ENCODE data around the gene STK17A.
A peak's percentile ranks its signal among the peaks of the same experiment; 100 is the strongest.
"Not testable (repeated sequence)": the region's sequence is repeated elsewhere in the genome, so short reads cannot be mapped to it uniquely, and the experiment has no call there.

STK17A gene

GRCh38 chr7:43569424-43569823 is 13.5 kb upstream of the STK17A start:
- peak; percentile 58 for DNase-seq (ENCODE audit: low spot score)

- DNase-seq (ENCODE audit: low spot score): no peak
Observed at GRCh38 chr7:43570688-43571365, 12.1 kb upstream of the STK17A start.

GRCh38 chr7:43572516-43573049 is 10.3 kb upstream of the STK17A start:
- DNase-seq (ENCODE audit: low spot score): peak; percentile 97

- DNase-seq (ENCODE audit: low spot score): not testable (repeated sequence)
Observed at GRCh38 chr7:43573832-43574231, 9.1 kb upstream of the STK17A start.

- no peak for DNase-seq (ENCODE audit: low spot score)
Observed at GRCh38 chr7:43575506-43575905, 7.4 kb upstream of the STK17A start.

- DNase-seq (ENCODE audit: low spot score): no peak
Observed at GRCh38 chr7:43576241-43576640, 6.7 kb upstream of the STK17A start.

- DNase-seq (ENCODE audit: low spot score): no peak
Observed at GRCh38 chr7:43577485-43577951, 5.4 kb upstream of the STK17A start.

GRCh38 chr7:43583424-43584194 is 701 bp downstream of the STK17A start:
- peak; percentile 81 for DNase-seq (ENCODE audit: low spot score)

- DNase-seq (ENCODE audit: low spot score): peak; percentile 70
Observed at GRCh38 chr7:43584195-43584586, 1.3 kb downstream of the STK17A start.

GRCh38 chr7:43584733-43585132 is 1.8 kb downstream of the STK17A start:
- DNase-seq (ENCODE audit: low spot score): not testable (repeated sequence)

GRCh38 chr7:43585562-43585961 is 2.7 kb downstream of the STK17A start:
- DNase-seq (ENCODE audit: low spot score): no peak

GRCh38 chr7:43586251-43586900 is 3.5 kb downstream of the STK17A start:
- peak; percentile 71 for DNase-seq (ENCODE audit: low spot score)

GRCh38 chr7:43588477-43589132 is 5.7 kb downstream of the STK17A start:
- DNase-seq (ENCODE audit: low spot score): no peak

- no peak for DNase-seq (ENCODE audit: low spot score)
Observed at GRCh38 chr7:43589133-43589478, 6.2 kb downstream of the STK17A start.

- DNase-seq (ENCODE audit: low spot score): no peak
Observed at GRCh38 chr7:43589728-43590127, 6.8 kb downstream of the STK17A start.

GRCh38 chr7:43590862-43591557 is 8.1 kb downstream of the STK17A start:
- no peak for DNase-seq (ENCODE audit: low spot score)

GRCh38 chr7:43591558-43592180 is 8.8 kb downstream of the STK17A start:
- peak; percentile 38 for DNase-seq (ENCODE audit: low spot score)

- DNase-seq (ENCODE audit: low spot score): no peak
Observed at GRCh38 chr7:43592326-43592725, 9.4 kb downstream of the STK17A start.

- DNase-seq (ENCODE audit: low spot score): no peak
Observed at GRCh38 chr7:43593010-43593409, 10.1 kb downstream of the STK17A start.

GRCh38 chr7:43594020-43594419 is 11.1 kb downstream of the STK17A start:
- no peak for DNase-seq (ENCODE audit: low spot score)

- not testable (repeated sequence) for DNase-seq (ENCODE audit: low spot score)
Observed at GRCh38 chr7:43596426-43596825, 13.5 kb downstream of the STK17A start.
